ENCODE measurements around the gene METAP1D.

- TF ChIP-seq CTCF (IDR thresholded peaks at IDR 0.05) (no peak), POLR2A (IDR thresholded peaks at IDR 0.05) (no peak), EP300 (IDR thresholded peaks at IDR 0.05) (no peak)
Observed at GRCh38 chr2:172073518-172073917, 73.8 kb downstream of the METAP1D start.

Measured in stomach (tissue), 4 donors.